A549 (cell line): ENCODE measurements around the gene HINT3.

Experiments
- EP300 ChIP-seq, 2 experiments: fragments of >200 bp; sonication (Bioruptor Twin); formaldehyde crosslinking; IDR thresholded peaks; 2 replicates in 1 of 2; 3 replicates in 1 of 2; pipeline ENCODE4 v1.6.1; 2016 to 2017
- HDAC2 ChIP-seq: fragments of 200-600 bp; sonication (generic); IDR thresholded peaks from 2 replicates; pipeline ENCODE4 v1.6.1; 2016
- KDM1A ChIP-seq: fragments of 200-600 bp; sonication (generic); IDR thresholded peaks from 2 replicates; pipeline ENCODE4 v1.6.1; 2016; ENCODE audit warnings: low read depth, mild to moderate bottlenecking
- KDM5A ChIP-seq: fragments of 200-600 bp; sonication (generic); IDR thresholded peaks from 2 replicates; pipeline ENCODE4 v1.6.1; 2016; ENCODE audit warnings: antibody characterized with exemption, mild to moderate bottlenecking
- POLR2A ChIP-seq: IDR thresholded peaks from 2 replicates; pipeline ENCODE4 v1.6.1; 2012; ENCODE audit warnings: mild to moderate bottlenecking, low read length
- POLR2AphosphoS2 ChIP-seq: conservative IDR thresholded peaks from 2 replicates; pipeline ENCODE4 v1.6.1; 2012; ENCODE audit warnings: low read length, improper control_type of control experiment, inconsistent platforms
- RAD21 ChIP-seq, 2 experiments: fragments of >200 bp in 1 of 2; sonication (Bioruptor Twin) in 1 of 2; formaldehyde crosslinking in 1 of 2; IDR thresholded peaks in 1 of 2; conservative IDR thresholded peaks in 1 of 2; 2 replicates in 1 of 2; 3 replicates in 1 of 2; pipeline ENCODE4 v1.6.1; 2012 to 2018; ENCODE audit warnings: inconsistent platforms in 1 of 2
- ZFP36 ChIP-seq: fragments of 450-650 bp; IDR thresholded peaks from 2 replicates; pipeline ENCODE4 v1.6.1; 2014; ENCODE audit warnings: borderline replicate concordance; ENCODE audit not compliant: partially characterized antibody
- TF ChIP-seq, protein P1 (sequence below): fragments of 450-650 bp; IDR thresholded peaks from 2 replicates; pipeline ENCODE4 v1.6.1; 2014; ENCODE audit warnings: antibody characterized with exemption
- TF ChIP-seq, protein P2 (sequence below): IDR thresholded peaks from 2 replicates; pipeline ENCODE4 v1.6.1; 2012
- TF ChIP-seq, protein P3 (sequence below): fragments of >200 bp; sonication (Bioruptor Twin); formaldehyde crosslinking; IDR thresholded peaks from 3 replicates; pipeline ENCODE4 v1.5.1; 2016
- TF ChIP-seq, protein P4 (sequence below): IDR thresholded peaks from 2 replicates; pipeline ENCODE4 v1.6.1; 2012

DNA sequence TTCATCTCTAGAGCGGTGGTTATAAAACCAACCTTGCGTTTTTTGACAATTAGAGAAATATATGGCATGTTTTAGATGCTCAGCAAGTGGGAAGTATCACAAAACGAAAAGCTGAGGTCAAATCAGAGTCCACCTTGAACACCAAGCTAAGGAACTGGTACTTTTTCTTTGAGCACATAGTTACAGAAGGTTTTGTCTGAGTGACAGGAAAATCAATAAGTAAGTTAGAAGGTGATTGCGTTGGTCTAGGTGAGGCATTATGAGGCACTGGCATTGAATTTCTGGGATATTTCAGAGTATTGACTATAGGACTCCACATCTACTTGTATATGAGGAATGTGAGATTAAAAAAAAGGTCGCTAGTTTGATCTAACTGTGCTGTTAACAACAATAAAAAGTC lies 597 bp upstream of the HINT3 start:
- TF ChIP-seq, protein P1, sequence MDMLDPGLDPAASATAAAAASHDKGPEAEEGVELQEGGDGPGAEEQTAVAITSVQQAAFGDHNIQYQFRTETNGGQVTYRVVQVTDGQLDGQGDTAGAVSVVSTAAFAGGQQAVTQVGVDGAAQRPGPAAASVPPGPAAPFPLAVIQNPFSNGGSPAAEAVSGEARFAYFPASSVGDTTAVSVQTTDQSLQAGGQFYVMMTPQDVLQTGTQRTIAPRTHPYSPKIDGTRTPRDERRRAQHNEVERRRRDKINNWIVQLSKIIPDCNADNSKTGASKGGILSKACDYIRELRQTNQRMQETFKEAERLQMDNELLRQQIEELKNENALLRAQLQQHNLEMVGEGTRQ: no peak
- TF ChIP-seq KDM5A (no peak), POLR2A (no peak), POLR2AphosphoS2 (no peak), RAD21 (conservative IDR thresholded peaks at IDR 0.05 in 1 of 2, IDR thresholded peaks at IDR 0.05 in 1 of 2) (no peak), ZFP36 (no peak), EP300 (IDR thresholded peaks at IDR 0.05) (no peak), KDM1A (no peak), HDAC2 (no peak)
- TF ChIP-seq, protein P2, sequence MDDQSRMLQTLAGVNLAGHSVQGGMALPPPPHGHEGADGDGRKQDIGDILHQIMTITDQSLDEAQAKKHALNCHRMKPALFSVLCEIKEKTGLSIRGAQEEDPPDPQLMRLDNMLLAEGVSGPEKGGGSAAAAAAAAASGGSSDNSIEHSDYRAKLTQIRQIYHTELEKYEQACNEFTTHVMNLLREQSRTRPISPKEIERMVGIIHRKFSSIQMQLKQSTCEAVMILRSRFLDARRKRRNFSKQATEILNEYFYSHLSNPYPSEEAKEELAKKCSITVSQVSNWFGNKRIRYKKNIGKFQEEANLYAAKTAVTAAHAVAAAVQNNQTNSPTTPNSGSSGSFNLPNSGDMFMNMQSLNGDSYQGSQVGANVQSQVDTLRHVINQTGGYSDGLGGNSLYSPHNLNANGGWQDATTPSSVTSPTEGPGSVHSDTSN: no peak
- TF ChIP-seq, protein P3, sequence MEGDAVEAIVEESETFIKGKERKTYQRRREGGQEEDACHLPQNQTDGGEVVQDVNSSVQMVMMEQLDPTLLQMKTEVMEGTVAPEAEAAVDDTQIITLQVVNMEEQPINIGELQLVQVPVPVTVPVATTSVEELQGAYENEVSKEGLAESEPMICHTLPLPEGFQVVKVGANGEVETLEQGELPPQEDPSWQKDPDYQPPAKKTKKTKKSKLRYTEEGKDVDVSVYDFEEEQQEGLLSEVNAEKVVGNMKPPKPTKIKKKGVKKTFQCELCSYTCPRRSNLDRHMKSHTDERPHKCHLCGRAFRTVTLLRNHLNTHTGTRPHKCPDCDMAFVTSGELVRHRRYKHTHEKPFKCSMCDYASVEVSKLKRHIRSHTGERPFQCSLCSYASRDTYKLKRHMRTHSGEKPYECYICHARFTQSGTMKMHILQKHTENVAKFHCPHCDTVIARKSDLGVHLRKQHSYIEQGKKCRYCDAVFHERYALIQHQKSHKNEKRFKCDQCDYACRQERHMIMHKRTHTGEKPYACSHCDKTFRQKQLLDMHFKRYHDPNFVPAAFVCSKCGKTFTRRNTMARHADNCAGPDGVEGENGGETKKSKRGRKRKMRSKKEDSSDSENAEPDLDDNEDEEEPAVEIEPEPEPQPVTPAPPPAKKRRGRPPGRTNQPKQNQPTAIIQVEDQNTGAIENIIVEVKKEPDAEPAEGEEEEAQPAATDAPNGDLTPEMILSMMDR: no peak
- TF ChIP-seq, protein P4, sequence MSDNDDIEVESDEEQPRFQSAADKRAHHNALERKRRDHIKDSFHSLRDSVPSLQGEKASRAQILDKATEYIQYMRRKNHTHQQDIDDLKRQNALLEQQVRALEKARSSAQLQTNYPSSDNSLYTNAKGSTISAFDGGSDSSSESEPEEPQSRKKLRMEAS: no peak
